K562 (cell line): ENCODE data around the gene ATMIN. TPM values are rescaled to one million over a fixed set of nuclear protein-coding genes. Genes with fewer than 3 reads are reported as not detected.

ENCODE experiments used
- MYNN ChIP-seq, 2 experiments: sonication (generic); formaldehyde crosslinking in 1 of 2; IDR thresholded peaks; 2 replicates each; pipeline versions ENCODE4 v1.5.0 to v1.6.1; 2016 to 2020; ENCODE audit warnings: antibody characterized with exemption in 1 of 2, missing genetic modification reagents in 1 of 2
- NR0B1 ChIP-seq: fragments of 450-650 bp; IDR thresholded peaks from one replicate; pipeline ENCODE4 v1.6.1; 2018; ENCODE audit warnings: mild to moderate bottlenecking, moderate library complexity; ENCODE audit not compliant: partially characterized antibody
- NR2C2 ChIP-seq, 2 experiments: fragments of 200-800 bp in 1 of 2; sonication (Bioruptor generic) in 1 of 2; sonication (generic) in 1 of 2; formaldehyde crosslinking in 1 of 2; IDR thresholded peaks; 2 replicates each; pipeline versions ENCODE4 v1.6.1 to v1.8.0; 2016 to 2022; ENCODE audit warnings: mild to moderate bottlenecking in 1 of 2, missing compliant biosample characterization in 1 of 2, missing genetic modification characterization in 1 of 2, missing genetic modification reagents in 1 of 2
- RBM22 ChIP-seq: fragments of 200-400 bp; formaldehyde crosslinking; IDR thresholded peaks from 2 replicates; pipeline ENCODE4 v1.6.1; 2018; ENCODE audit warnings: low read length, low read depth; ENCODE audit not compliant: poor library complexity, severe bottlenecking
- RCOR1 ChIP-seq, 2 experiments: IDR thresholded peaks; 2 replicates each; pipeline ENCODE4 v1.6.1; 2012; ENCODE audit warnings: low read depth in 2 of 2, low read length in 2 of 2, borderline replicate concordance in 1 of 2, improper control_type of control experiment in 1 of 2
- RREB1 ChIP-seq: fragments of 250-450 bp; sonication (Bioruptor Pico); IDR thresholded peaks from 2 replicates; pipeline ENCODE4 v1.4.0; 2020
- ZBED1 ChIP-seq: IDR thresholded peaks from 2 replicates; pipeline ENCODE4 v1.6.1; 2014
- ZBTB7A ChIP-seq: IDR thresholded peaks from 2 replicates; pipeline ENCODE4 v1.6.1; 2011; ENCODE audit warnings: low read depth, mild to moderate bottlenecking, low read length, moderate library complexity, borderline replicate concordance; ENCODE audit not compliant: control insufficient read depth
- ZC3H4 ChIP-seq: sonication (generic); formaldehyde crosslinking; IDR thresholded peaks from 2 replicates; pipeline ENCODE4 v1.9.0; 2021; ENCODE audit warnings: missing genetic modification reagents, borderline replicate concordance
- ZNF253 ChIP-seq: fragments of 250-450 bp; sonication (Bioruptor Pico); conservative IDR thresholded peaks from 2 replicates; pipeline ENCODE4 v1.6.1; 2021; ENCODE audit warnings: mild to moderate bottlenecking
- ZNF436 ChIP-seq: fragments of 250-450, 450-650 bp; sonication (Bioruptor Pico); formaldehyde crosslinking; IDR thresholded peaks from 2 replicates; pipeline ENCODE4 v1.7.0; 2020; ENCODE audit warnings: mild to moderate bottlenecking
- polyA plus RNA-seq, 8 experiments: library from polyadenylated mRNA; depleted of rRNA in 4 of 8; stranded (reverse) in 5 of 8; unstranded in 3 of 8; fragments of >200 nt; fragmentation: Nextera tagmentation in 2 of 8; fragmentation: Illumina TruSeq in 1 of 8; extraction: Ambion mirVana in 2 of 8; extraction: Trizol in 1 of 8; gene quantifications; 2 replicates each; pipeline versions ENCODE4 v1.2.1 to v1.2.3, GENCODE V29; 2011 to 2014; ENCODE audit warnings: inconsistent platforms in 1 of 8, missing spikeins in 1 of 8
- total RNA-seq, 7 experiments: library from RNA; depleted of rRNA in 6 of 7; stranded (reverse); fragments of >200 nt in 6 of 7; fragmentation: Illumina TruSeq in 2 of 7; extraction: Trizol in 2 of 7; gene quantifications; 2 replicates each; pipeline versions ENCODE4 v1.2.1 to v1.2.3, GENCODE V29; 2011 to 2021; ENCODE audit warnings: low replicate concordance in 1 of 7
- TF ChIP-seq, protein P1 (sequence below): fragments of 250-450 bp; sonication (Bioruptor Pico); IDR thresholded peaks from 2 replicates; pipeline ENCODE4 v1.5.0; 2021; ENCODE audit warnings: mild to moderate bottlenecking, moderate library complexity

Gene ATMIN
- total and polyA plus RNA-seq, 9 of the 15 experiments (the other 6 are each of a cell fraction or from before 2014, with no cell fraction given) = 6.7 to 40.9 (median 23.4) TPM

DNA sequence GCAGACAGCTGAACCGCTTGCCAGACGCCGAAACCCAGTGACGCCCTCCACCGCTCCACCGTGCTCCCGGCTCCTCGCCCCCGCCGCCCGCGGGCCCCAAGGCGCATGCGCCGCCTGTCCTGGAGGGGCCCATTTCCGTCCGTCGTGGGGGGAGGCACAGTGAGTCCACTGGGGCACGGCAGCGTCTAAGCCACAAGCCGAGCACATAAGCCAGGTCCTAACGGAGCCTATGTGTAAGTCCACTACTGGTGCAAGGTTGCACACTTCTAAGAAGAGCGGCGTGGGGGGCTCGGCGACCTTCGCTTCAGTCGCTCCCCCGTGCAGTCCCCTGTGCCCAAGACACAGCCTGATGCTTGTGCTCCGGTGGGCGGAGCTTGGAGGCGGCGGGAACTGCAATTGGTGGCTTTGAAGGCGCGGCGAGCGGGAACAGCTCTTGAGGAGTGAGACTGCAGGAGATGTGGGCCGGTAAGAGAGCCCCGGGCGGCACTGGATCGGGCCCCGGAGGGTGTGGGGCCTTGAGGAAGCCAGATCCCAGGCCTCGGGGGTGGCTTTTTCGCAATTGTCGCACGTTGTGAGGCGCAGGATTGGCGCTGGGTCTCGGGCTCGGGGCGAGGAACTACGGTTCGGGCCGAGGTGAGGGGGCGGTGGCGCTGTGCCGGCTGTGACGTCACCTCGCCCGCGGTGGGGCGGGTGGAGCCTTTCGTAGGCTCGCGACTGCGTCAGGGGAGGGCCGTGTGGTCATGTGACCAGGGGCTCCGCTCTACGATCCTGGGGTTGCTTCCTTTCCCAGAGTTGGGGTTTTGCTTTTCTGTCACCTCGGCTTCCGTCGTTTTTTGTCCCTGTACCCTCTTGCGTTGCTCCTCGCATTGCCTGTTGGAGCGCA, 28.6 kb upstream of the ATMIN start, which contains the start of the genes CENPN and CMC2 (continued):
- TF ChIP-seq, protein P1, sequence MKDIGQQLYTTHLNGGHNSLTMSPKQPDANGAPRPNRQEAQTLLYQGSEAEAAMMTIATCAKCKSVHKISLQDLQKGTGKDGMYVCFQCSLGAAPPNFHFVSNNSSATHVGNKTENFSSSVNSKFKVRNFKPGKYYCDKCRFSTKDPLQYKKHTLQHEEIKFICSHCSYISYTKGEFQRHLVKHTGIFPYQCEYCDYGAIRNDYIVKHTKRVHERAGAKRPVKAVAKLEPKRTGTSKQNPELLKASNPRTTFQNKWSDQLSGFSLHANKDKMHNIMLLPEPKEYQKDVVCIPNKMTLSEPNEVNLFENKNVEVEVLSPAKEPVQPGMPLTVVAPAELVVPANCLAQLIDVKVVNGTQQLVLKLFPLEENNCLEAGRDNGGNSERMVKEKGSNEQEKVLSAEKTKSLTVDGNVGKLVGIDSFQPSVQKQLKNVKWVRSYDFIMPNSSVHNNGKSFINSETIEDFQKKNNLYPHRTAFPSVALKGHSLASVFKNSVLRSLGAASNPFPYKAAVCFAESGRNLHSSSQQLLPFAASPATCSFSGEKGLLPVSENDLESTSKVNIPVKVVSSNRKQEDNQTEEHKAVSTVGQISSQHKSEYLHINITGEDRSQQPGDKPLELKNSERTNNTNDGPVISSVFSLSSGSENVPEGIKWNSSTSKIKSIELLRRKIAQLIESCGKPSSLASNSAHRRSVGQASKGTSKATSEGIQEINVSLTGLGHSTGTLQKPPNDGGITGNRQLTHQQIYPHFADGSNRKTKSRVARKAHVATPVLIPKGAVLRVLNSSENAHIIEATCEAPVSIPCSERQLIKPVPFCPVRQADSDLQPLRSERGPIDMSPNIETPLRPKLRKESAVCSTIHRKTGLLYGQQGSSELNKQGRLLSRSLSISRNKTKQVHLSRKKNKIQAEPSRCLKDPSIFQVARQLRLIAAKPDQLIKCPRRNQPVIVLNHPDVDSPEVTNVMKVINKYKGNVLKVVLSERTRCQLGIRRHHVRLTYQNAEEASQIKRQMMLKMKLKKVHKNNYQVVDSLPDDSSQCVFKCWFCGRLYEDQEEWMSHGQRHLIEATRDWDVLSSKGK (CRISPR knock-in tag) = no peak
- 0 out of 2 replicates have a peak, but pooled peaks have one; percentile 3 for TF ChIP-seq MYNN (IDR thresholded peaks at IDR 0.05)
- no peak for TF ChIP-seq MYNN (CRISPR knock-in tag; IDR thresholded peaks at IDR 0.05)
- no peak for TF ChIP-seq NR0B1
- TF ChIP-seq ZBTB7A = peak; percentile 22; the same call in 1 of the 2 replicates
- TF ChIP-seq NR2C2 (CRISPR knock-in tag; IDR thresholded peaks at IDR 0.05) = peak; percentile 80
- TF ChIP-seq NR2C2 (tag; IDR thresholded peaks at IDR 0.05) = peak; percentile 15; the same call in 1 of the 2 replicates
- TF ChIP-seq ZNF253 (CRISPR knock-in tag) = no peak
- no peak for TF ChIP-seq ZNF436
- peak; percentile 74 for TF ChIP-seq ZBED1
- TF ChIP-seq RCOR1 (IDR thresholded peaks at IDR 0.05; ENCODE audit: borderline replicate concordance in 1 of 2, low read depth in 2 of 2, low read length in 2 of 2) = peak in 1 of 2 experiments; percentile 18; a peak in 2 of 4 replicates
- peak; percentile 9; the same call in 1 of the 2 replicates for TF ChIP-seq RREB1 (CRISPR knock-in tag)
- 0 out of 2 replicates have a peak, but pooled peaks have one; percentile 13 for TF ChIP-seq ZC3H4 (CRISPR knock-in tag)
- peak; percentile 77 for TF ChIP-seq RBM22
